GM21576 (cell line): ENCODE data around the gene TUBD1.

Experiments used
- ATAC-seq: cut with Tn5 transposase; IDR thresholded peaks from one replicate; pipeline ENCODE4 v1.9.1; 2021; ENCODE audit warnings: mild to moderate bottlenecking, moderate library complexity; ENCODE audit not compliant: unreplicated experiment

TUBD1 gene

DNA sequence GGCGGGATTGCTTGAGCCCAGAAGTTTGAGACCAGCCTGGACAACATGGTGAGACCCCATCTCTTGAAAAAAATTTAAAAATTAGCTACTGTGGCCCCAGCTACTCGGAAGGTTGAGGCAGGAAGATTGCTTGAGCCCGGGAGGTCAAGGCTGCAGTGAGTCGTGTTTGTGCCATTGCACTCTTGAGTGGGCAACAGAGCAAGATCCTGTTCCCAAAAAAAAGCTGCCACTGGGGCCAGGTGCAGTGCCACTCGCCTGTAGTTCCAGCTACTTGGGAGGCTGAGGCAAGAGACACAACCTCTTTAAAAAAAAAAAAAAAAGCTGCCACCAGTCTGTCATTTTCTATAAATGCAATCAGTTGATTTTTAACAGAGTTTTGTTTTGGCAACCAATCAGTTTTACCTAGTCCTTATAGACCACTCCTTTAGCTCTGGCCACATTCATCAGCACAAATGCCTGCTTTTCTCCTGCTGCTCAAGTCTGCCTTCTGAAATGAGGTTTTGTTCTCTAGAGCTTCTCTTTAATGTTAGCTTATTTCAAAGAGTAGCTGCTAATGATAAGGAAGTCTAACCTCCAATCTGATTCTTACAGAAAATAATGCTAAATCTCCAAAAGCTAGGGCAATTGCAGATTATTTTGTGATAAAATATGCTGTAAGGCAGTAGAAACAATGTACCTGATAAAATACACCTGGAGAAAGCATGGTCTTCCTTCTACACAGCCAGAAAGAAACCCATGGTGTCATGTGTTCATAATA is 64.8 kb downstream of the TUBD1 start:
- ATAC-seq: no peak

DNA sequence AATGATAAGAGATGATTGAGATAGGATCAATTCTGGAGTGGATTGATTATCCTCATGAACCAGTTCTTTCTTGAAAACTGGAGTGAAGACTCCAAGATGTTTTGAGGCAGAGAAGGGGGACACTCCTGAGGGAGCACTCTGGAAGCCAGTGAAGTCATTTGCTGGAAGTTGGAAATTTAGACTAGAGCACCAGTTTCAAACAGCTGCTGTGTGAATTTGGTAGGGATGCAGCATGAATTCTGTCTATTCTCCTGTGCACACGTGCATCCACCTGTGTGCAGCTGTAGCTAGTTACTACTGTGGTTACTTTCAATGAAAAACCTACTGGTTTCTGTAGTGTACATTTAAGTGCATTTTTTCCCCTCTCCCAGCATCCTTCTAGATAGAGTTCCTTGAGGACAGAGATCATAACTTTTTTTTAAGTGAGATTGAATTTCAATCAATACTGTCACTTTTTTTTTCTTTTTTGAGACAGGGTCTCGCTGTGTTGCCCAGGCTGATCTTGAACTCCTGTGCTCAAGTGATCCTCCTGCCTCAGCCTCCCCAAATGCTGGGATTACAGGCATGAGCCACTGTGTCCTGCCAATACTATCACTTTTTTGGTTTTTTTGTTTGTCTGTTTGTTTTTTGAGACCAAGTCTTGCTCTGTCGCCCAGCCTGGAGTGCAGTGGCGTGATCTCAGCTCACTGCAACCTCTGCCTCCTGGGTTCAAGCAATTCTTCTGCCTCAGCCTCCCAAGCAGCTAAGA is 65.9 kb downstream of the TUBD1 start:
- ATAC-seq: no peak

GRCh38 chr17:59825533-59826322 is 67.0 kb downstream of the TUBD1 start:
- no peak for ATAC-seq

DNA sequence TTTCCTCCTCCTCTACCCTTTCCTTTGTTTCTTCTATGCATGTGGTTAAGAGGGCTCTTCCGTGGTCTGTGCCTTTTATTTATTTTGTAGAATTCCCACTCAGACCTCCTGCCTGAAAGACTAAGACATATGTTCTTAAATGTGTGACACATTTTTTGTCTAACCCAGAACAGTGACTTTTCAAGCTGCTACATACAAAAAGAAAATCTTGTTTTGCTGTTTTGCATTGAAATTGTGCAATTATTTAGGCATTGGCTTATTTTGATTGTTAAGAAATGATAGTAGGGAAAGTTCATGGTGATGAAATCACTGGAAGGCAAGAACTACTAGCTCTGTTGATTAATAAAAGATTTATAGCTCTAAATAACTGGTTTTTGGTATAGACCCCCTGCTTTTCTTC is 76.8 kb downstream of the TUBD1 start:
- no peak for ATAC-seq

DNA sequence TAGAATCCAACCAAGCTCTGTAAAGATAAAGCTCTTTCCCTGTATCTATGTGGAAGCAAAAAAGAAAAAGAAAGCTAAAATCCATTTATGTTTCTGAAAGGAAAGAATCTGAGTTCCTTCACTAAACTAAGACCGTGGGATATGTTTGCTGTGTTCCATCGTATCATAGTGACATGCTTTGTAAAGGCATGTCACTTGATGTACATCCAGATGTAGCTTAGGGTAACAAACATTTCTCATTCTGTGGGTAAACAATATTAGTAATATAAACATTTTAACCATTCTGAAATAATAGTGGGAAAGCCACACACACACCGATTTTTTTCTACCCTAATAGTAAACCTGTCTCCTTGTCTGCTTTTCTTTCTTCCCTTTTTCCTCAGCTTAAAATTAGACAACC is 78.1 kb downstream of the TUBD1 start:
- no peak for ATAC-seq

GRCh38 chr17:59814276-59814675 is 78.5 kb downstream of the TUBD1 start:
- ATAC-seq: no peak

DNA sequence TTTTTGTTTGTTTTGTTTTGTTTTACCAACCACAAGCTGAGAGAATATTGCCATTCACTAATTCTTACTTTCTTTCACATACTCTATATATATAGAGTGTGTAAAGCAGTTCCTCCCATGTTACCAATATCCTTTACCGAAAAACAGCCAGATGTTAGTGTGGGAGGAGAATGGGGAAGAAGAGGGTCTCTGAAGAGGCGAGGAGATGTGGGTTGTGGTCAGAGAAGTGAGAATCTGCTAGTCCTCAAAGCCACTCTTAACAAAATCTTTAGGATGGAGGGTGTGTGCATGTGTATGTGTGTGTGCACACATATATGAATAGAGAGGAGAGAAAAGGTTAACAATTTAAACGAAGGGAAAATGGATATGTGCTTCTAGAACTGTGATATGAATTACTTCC is 80.6 kb downstream of the TUBD1 start:
- ATAC-seq: no peak

- no peak for ATAC-seq
Observed at GRCh38 chr17:59811209-59811608, 81.5 kb downstream of the TUBD1 start.

DNA sequence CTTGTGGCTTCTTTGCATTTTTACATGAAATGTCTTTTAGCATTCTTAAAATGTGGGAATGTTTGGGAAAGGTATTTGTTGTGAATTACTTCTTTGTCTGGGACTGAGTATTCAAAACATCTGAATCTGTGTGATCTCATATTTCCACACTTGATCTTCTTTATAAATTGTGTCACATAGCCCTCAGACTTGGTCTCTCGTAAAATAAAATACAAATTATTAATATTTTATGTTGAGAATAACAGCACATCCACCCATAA is 81.9 kb downstream of the TUBD1 start:
- ATAC-seq: no peak
